Caco-2 (cell line): ENCODE data around the gene EPHX1. TPM values are rescaled to one million over a fixed set of nuclear protein-coding genes. Genes with fewer than 3 reads are reported as not detected.

Source experiments
- BruUV-seq: library from RNA; stranded (reverse); fragments of 400-500 nt; replicated peaks from 2 replicates; lab custom pipeline; 2021; lab: Mats Ljungman, UMichigan
- CTCF ChIA-PET: fragments of 300-600 bp; sonication (Branson Sonifier 250); formaldehyde crosslinking; loops from one replicate; lab custom pipeline; 2022; ENCODE audit warnings: antibody characterized with exemption; lab: Charles Lee
- POLR2A ChIA-PET: fragments of 300-600 bp; sonication (Branson Sonifier 250); formaldehyde crosslinking; loops from one replicate; lab custom pipeline; 2022; ENCODE audit warnings: antibody characterized with exemption; lab: Charles Lee
- DNase-seq, 2 experiments: peaks; one replicate each; pipeline versions ENCODE4 v3.0.0 to v3.0.0-alpha.2; 2020 to 2022
- H3K27me3 ChIP-seq: replicated peaks from 2 replicates; pipeline ENCODE4 v1.6.0; 2011; ENCODE audit warnings: low read length; ENCODE audit not compliant: control insufficient read depth, insufficient read depth
- H3K36me3 ChIP-seq: 2 replicates; pipeline ENCODE4 v1.5.1; 2011; ENCODE audit warnings: low read length; ENCODE audit not compliant: control insufficient read depth, insufficient read depth
- H3K4me1 ChIP-seq: fragments of 250-450 bp; sonication (Bioruptor Pico); 2 replicates; pipeline ENCODE4 v1.5.1; 2020; ENCODE audit warnings: mild to moderate bottlenecking
- H3K4me3 ChIP-seq: 2 replicates; pipeline ENCODE4 v1.5.1; 2011; ENCODE audit warnings: low read depth, mild to moderate bottlenecking, control low read depth, low read length
- H3K9me3 ChIP-seq: fragments of 250-450 bp; sonication (Bioruptor Pico); 2 replicates; pipeline ENCODE4 v1.5.1; 2020; ENCODE audit warnings: mild to moderate bottlenecking, moderate library complexity
- H3K27ac Mint-ChIP-seq: one replicate; pipeline ENCODE4 v1.8.0; 2022; ENCODE audit warnings: mixed read lengths; ENCODE audit not compliant: unreplicated experiment
- H3K27me3 Mint-ChIP-seq: one replicate; pipeline ENCODE4 v1.8.0; 2022; ENCODE audit warnings: mixed read lengths; ENCODE audit not compliant: insufficient read depth, unreplicated experiment
- H3K36me3 Mint-ChIP-seq: one replicate; pipeline ENCODE4 v1.8.0; 2022; ENCODE audit warnings: mild to moderate bottlenecking, mixed read lengths; ENCODE audit not compliant: insufficient read depth, unreplicated experiment
- H3K4me1 Mint-ChIP-seq: one replicate; pipeline ENCODE4 v1.8.0; 2022; ENCODE audit warnings: low read depth, mixed read lengths; ENCODE audit not compliant: unreplicated experiment
- H3K4me3 Mint-ChIP-seq: one replicate; pipeline ENCODE4 v1.8.0; 2022; ENCODE audit warnings: mild to moderate bottlenecking, moderate library complexity, mixed read lengths; ENCODE audit not compliant: unreplicated experiment
- H3K9me3 Mint-ChIP-seq: one replicate; pipeline ENCODE4 v1.8.0; 2022; ENCODE audit warnings: mixed read lengths; ENCODE audit not compliant: unreplicated experiment
- intact Hi-C: fragments of 100-400 bp; cut with micrococcal nuclease; formaldehyde crosslinking; loops from one replicate; pipeline ENCODE4 v1.10.0; 2022; ENCODE audit not compliant: unreplicated experiment
- total RNA-seq: library from RNA; stranded (reverse); gene quantifications from 2 replicates; pipeline ENCODE4 v1.2.3, GENCODE V29; 2022
- TF ChIP-seq, protein P1 (sequence below), 2 experiments: fragments of 200-600 bp in 1 of 2; IDR thresholded peaks; 1 replicate in 1 of 2; 2 replicates in 1 of 2; pipeline versions ENCODE4 v1.5.1 to v1.8.0; 2011 to 2022; ENCODE audit warnings: antibody characterized with exemption in 1 of 2, control low read depth in 1 of 2, inconsistent platforms in 1 of 2, low read depth in 1 of 2, low read length in 1 of 2, mild to moderate bottlenecking in 1 of 2, moderate library complexity in 1 of 2; ENCODE audit not compliant: insufficient read depth in 1 of 2, severe bottlenecking in 1 of 2, unreplicated experiment in 1 of 2

EPHX1 gene
- total RNA-seq, 1 experiment from 2014 or later, result 88.5 TPM

DNA sequence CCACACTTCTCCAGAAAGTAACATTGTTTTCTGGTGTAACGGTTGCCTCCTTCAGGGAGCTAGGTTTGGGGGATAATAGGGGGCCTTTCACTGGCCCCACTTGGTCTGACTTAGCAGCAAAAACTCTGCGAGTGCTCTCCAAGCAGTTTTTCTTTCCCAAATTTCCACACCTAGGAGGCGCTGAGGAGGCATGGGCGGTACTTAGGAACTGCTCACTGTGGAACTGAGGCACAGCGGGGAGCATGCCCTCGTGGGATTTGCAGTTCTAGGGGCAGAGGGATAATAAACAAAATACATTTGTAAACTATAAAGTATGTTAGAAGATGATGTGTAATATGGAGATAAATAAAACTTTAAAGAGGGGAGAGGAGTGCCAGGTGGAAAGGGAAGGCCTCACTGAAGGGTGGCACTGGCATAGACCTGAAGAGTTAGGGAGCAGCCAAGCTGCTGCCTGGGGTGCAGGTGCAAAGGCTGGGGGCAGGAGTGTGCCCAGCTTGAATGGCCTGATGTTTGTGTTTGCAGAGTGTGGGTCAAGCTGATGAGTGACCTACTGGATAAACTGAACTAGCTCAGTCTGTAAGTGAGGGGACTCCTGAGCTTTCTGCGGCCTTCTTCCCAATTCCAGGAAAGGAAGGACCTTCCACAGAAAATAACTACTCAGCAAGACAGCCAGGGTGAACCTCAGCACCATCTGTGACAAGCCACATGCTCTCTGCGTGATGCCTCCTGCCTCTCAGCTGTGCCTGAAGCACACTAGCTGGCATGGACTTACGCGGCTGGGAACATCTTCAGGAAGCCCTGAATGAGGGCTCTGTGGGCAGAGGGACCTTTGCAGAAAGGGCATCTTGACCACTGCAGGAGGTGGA is 1.9 kb downstream of the EPHX1 start:
- BruUV-seq, result no TSS peak
- peaks cover 19% of the 10 kb centered on the region for H3K36me3 Mint-ChIP-seq
- TF ChIP-seq, protein P1, sequence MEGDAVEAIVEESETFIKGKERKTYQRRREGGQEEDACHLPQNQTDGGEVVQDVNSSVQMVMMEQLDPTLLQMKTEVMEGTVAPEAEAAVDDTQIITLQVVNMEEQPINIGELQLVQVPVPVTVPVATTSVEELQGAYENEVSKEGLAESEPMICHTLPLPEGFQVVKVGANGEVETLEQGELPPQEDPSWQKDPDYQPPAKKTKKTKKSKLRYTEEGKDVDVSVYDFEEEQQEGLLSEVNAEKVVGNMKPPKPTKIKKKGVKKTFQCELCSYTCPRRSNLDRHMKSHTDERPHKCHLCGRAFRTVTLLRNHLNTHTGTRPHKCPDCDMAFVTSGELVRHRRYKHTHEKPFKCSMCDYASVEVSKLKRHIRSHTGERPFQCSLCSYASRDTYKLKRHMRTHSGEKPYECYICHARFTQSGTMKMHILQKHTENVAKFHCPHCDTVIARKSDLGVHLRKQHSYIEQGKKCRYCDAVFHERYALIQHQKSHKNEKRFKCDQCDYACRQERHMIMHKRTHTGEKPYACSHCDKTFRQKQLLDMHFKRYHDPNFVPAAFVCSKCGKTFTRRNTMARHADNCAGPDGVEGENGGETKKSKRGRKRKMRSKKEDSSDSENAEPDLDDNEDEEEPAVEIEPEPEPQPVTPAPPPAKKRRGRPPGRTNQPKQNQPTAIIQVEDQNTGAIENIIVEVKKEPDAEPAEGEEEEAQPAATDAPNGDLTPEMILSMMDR (IDR thresholded peaks at IDR 0.05; ENCODE audit: insufficient read depth in 1 of 2, low read depth in 1 of 2, low read length in 1 of 2, severe bottlenecking in 1 of 2, unreplicated experiment in 1 of 2), result no peak
- ChIA-PET CTCF (interaction anchor here (0.6 to 1.1 kb wide), 3 partner anchors 10 to 140 kb away, joined by 3 to 6 read pairs (median 5); partner anchors contain the start of gene SRP9), POLR2A (no interaction called here)
- peaks cover 27% of the 10 kb centered on the region for H3K4me1 Mint-ChIP-seq
- intact Hi-C loops, result loop anchor here (2.0 kb wide), 1 partner anchor 35 kb away; no protein-coding TSS in a partner anchor
- H3K27me3 Mint-ChIP-seq, result no peaks in the 10 kb centered on the region
- Histone ChIP-seq H3K4me1 (peaks cover 33% of the 10 kb centered on the region), H3K36me3 (no peaks in the 10 kb centered on the region), H3K4me3 (no peak overlapping the region), H3K27me3 (no peaks in the 10 kb centered on the region), H3K9me3 (no peaks in the 10 kb centered on the region)
- H3K4me3 Mint-ChIP-seq, result peak overlapping the region; percentile 80
- DNase-seq, result peak in 1 of 2 experiments; percentile 17
- H3K9me3 Mint-ChIP-seq, result no peaks in the 10 kb centered on the region
- peak overlapping the region; percentile 53 for H3K27ac Mint-ChIP-seq

DNA sequence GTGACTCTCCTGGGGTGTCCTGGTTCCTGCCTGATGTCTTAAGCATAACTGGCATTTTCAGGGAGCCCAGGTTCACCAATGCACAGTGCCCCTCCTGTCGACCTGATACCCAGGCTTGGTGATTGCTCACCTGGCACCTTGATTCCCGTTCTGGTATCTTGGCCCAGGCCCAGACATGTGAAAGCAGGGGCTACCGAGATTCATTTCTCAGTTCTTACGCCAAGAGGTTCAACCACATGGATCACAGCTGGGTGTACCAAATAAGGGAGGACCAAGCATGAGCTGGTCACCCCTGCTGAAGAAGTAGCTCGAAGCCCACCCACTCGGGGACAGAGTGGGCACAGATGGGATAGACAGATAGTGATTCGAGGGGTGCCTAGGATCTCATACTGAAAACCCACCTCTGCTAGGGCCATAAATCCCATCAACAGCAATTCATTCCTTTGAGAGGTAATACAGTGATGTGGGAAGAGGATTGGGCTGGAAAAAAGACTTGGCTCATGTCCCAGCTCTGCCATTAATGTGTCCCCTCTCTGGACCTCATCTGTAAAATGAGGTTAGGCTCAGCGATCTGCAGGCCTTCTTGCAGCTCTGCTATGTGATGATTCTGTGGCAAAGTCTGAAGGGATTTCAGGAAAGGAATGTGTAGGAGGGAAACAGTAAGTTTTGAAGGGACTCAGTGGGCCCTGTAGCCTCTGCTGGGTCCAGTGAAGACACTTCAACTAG is 2.7 kb downstream of the EPHX1 start:
- ChIA-PET POLR2A (interaction anchor here (0.9 to 1.9 kb wide), 5 partner anchors 35 to 394 kb away, joined by 3 to 23 read pairs (median 7); partner anchors contain the start of genes H3-3A, PYCR2, SRP9 and TMEM63A), CTCF (interaction anchor here (0.6 to 1.8 kb wide), 6 partner anchors 12 to 338 kb away, joined by 3 to 23 read pairs (median 6); partner anchors contain the start of genes SRP9 and TMEM63A)
- H3K4me3 ChIP-seq, result no peak overlapping the region
- no peak for DNase-seq
- peak overlapping the region; percentile 64 for H3K4me3 Mint-ChIP-seq
- no TSS peak for BruUV-seq
- peaks cover 33% of the 10 kb centered on the region for H3K4me1 ChIP-seq
- H3K4me1 Mint-ChIP-seq, result peaks cover 27% of the 10 kb centered on the region
- H3K9me3 Mint-ChIP-seq, result no peaks in the 10 kb centered on the region
- intact Hi-C loops, result loop anchor here (1.0 to 2.0 kb wide), 3 partner anchors 34 to 69 kb away; partner anchors contain the start of gene SRP9
- no peaks in the 10 kb centered on the region for H3K9me3 ChIP-seq
- H3K27me3 ChIP-seq, result no peaks in the 10 kb centered on the region
- H3K27ac Mint-ChIP-seq, result peak overlapping the region; percentile 81
- H3K36me3 ChIP-seq, result no peaks in the 10 kb centered on the region
- TF ChIP-seq, protein P1 (IDR thresholded peaks at IDR 0.05; ENCODE audit: insufficient read depth in 1 of 2, low read depth in 1 of 2, low read length in 1 of 2, severe bottlenecking in 1 of 2, unreplicated experiment in 1 of 2), result no peak
- H3K27me3 Mint-ChIP-seq, result no peaks in the 10 kb centered on the region
- peaks cover 24% of the 10 kb centered on the region for H3K36me3 Mint-ChIP-seq
